Ascending aorta (tissue), 2 donors: ENCODE results near the gene ARMC3. TPM values are rescaled to one million over a fixed set of nuclear protein-coding genes. Genes with fewer than 3 reads are reported as not detected.
"Not testable (repeated sequence)": the region's sequence is repeated elsewhere in the genome, so short reads cannot be mapped to it uniquely, and the experiment has no call there.

Experiments used
- DNase-seq, 2 donors: peaks; one replicate each; pipeline ENCODE4 v3.0.0-alpha.2; 2019; ENCODE audit warnings: low spot score in 2 of 2
- H3K27ac ChIP-seq, 2 donors: fragments of 200-600 bp; sonication (generic); one replicate each; pipeline ENCODE4 v1.5.1; 2016 to 2017; ENCODE audit warnings: mild to moderate bottlenecking in 1 of 2
- H3K27me3 ChIP-seq: fragments of 200-600 bp; sonication (generic); one replicate; pipeline ENCODE4 v1.5.1; 2017
- H3K36me3 ChIP-seq, 2 donors: fragments of 200-600 bp; sonication (generic); one replicate each; pipeline ENCODE4 v1.5.1; 2016
- H3K4me1 ChIP-seq, 2 donors: fragments of 200-600 bp; sonication (generic); one replicate each; pipeline ENCODE4 v1.5.1; 2016 to 2017; ENCODE audit warnings: mild to moderate bottlenecking in 1 of 2
- H3K4me3 ChIP-seq, 2 donors: fragments of 200-600 bp; sonication (generic); one replicate each; pipeline ENCODE4 v1.5.1; 2016 to 2017; ENCODE audit warnings: mild to moderate bottlenecking in 1 of 2
- H3K9me3 ChIP-seq, 2 donors: fragments of 200-600 bp; sonication (generic); one replicate each; pipeline ENCODE4 v1.5.1; 2016
- intact Hi-C: fragments of 100-400 bp; cut with DNase I; formaldehyde crosslinking; loops from one replicate; pipeline ENCODE4 v1.15.1; 2023
- total RNA-seq: library from RNA; depleted of rRNA; stranded (reverse); fragments of >200 nt; gene quantifications from one replicate; pipeline ENCODE4 v1.1.0, GENCODE V29; 2016
- TF ChIP-seq, protein P1 (sequence below), 3 experiments: fragments of 200-600 bp in 2 of 3; fragments of 450-650 bp in 1 of 3; sonication (generic) in 2 of 3; IDR thresholded peaks; one replicate each; pipeline ENCODE4 v1.5.1; 2016 to 2019; ENCODE audit warnings: antibody characterized with exemption in 3 of 3, mild to moderate bottlenecking in 1 of 3, moderate library complexity in 1 of 3

The ARMC3 gene
- total RNA-seq, 1 donor from 2014 or later: not detected

DNA sequence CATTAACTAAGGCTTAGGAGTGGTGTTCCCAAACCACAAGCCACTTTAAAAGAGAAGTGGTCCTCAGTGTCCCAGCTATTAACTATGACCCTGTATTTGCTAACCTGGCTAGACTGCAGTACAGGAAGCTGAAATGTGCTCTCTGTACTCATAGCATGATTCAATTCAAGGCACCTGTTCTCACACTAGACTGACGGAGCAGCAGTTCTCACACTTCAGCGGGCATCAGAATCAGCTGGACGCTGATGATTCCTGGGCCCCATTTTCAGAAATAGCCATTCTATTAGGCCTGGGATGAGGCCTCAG lies 143.0 kb downstream of the ARMC3 start:
- no peak for DNase-seq
- TF ChIP-seq, protein P1, sequence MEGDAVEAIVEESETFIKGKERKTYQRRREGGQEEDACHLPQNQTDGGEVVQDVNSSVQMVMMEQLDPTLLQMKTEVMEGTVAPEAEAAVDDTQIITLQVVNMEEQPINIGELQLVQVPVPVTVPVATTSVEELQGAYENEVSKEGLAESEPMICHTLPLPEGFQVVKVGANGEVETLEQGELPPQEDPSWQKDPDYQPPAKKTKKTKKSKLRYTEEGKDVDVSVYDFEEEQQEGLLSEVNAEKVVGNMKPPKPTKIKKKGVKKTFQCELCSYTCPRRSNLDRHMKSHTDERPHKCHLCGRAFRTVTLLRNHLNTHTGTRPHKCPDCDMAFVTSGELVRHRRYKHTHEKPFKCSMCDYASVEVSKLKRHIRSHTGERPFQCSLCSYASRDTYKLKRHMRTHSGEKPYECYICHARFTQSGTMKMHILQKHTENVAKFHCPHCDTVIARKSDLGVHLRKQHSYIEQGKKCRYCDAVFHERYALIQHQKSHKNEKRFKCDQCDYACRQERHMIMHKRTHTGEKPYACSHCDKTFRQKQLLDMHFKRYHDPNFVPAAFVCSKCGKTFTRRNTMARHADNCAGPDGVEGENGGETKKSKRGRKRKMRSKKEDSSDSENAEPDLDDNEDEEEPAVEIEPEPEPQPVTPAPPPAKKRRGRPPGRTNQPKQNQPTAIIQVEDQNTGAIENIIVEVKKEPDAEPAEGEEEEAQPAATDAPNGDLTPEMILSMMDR (IDR thresholded peaks at IDR 0.05): no peak
- H3K4me1 ChIP-seq: peaks cover 2 to 5% of the 10 kb centered on the region in 2 donors
- no peaks in the 10 kb centered on the region for H3K27me3 ChIP-seq
- no peaks in the 10 kb centered on the region for H3K9me3 ChIP-seq
- H3K36me3 ChIP-seq: no peaks in the 10 kb centered on the region
- H3K27ac ChIP-seq: no peak overlapping the region
- intact Hi-C loops: no loop called here
- H3K4me3 ChIP-seq: no peak overlapping the region

DNA sequence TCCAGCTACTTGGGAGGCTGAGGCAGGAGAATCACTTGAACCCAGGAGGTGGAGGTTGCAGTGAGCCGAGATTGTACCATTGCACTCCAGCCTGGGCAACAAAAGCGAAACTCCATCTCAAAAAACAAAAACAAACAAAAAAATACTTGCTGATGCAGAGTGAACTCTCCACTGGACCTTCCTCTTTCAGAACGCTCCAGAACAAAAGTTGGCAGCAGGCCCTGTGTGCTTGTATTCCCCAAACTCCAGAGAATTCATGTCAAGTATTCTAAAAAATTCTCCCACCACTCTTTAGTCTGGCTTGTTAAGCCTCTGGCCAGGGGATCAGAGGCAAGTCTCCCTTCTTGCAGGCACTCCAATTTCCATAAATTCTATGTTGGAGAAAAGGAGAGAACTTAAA lies 144.7 kb downstream of the ARMC3 start:
- H3K27me3 ChIP-seq, H3K4me3 ChIP-seq, H3K4me1 ChIP-seq, H3K27ac ChIP-seq, DNase-seq, H3K36me3 ChIP-seq, intact Hi-C loops, H3K9me3 ChIP-seq: not testable (repeated sequence)

DNA sequence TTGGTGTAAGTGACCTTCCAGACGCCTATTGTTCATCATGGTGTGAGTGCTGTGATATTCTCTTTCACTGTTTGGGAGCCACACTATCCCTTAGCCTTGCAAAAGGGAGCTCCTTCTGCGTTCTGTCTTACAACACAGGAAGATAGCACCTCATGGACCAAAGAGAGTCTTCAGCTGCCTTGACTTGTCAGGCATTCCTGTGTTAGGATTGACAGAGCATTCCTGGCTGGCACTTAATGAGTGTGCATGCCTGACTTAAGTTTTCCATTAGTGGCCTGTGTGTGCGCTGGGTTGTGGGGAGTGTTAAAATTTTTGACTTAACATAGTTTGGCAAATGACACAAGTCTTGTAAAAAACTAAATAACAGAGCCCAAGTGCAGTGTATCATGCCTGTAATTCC lies 145.7 kb downstream of the ARMC3 start:
- H3K27ac ChIP-seq: no peak overlapping the region
- H3K27me3 ChIP-seq: no peaks in the 10 kb centered on the region
- intact Hi-C loops: no loop called here
- no peak for DNase-seq
- TF ChIP-seq, protein P1 (IDR thresholded peaks at IDR 0.05): no peak
- no peaks in the 10 kb centered on the region for H3K36me3 ChIP-seq
- H3K4me1 ChIP-seq: no peaks in the 10 kb centered on the region
- H3K9me3 ChIP-seq: no peaks in the 10 kb centered on the region
- no peak overlapping the region for H3K4me3 ChIP-seq

DNA sequence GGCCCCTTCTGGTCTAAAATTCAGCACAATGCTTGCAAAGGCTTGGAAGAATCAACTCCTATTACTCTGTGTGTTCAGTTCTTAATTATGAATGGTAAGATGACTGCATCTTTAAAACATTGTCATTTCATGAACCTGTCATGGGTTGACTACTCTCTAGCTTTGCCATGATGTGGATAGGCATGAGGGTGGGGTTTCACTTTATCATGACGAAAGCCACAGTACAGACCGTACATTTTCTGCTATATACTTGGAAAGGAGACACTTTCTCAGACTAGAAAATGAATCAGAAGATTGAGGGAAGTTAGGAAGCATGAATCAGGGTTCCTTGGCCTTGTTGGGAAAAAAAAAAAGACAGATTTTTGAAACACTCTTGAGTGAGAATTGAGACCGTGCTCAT lies 147.8 kb downstream of the ARMC3 start:
- Histone ChIP-seq H3K27ac (no peak overlapping the region), H3K4me3 (no peak overlapping the region), H3K36me3 (no peaks in the 10 kb centered on the region), H3K9me3 (no peaks in the 10 kb centered on the region), H3K4me1 (no peaks in the 10 kb centered on the region), H3K27me3 (no peaks in the 10 kb centered on the region)
- DNase-seq: no peak
- intact Hi-C loops: no loop called here
- TF ChIP-seq, protein P1 (IDR thresholded peaks at IDR 0.05): no peak

DNA sequence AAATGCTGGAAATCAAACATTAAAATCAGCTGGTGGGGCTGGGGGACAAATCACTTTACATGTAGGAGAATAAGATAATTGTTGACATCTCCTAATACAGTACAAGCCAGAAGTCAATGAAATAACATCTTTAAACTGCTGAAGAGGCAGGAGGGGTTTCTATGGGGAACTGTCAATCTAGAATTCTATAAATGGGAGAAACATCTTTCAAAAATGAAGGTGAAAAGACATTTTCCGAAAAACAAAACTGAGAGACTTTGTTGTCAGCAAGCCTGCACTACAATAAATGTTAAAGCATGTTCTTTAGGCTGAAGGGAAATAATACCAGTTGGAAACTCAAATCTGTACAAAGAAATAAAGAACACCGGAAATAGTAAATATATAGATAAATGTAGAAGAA lies 150.3 kb downstream of the ARMC3 start:
- Histone ChIP-seq H3K27me3 (no peaks in the 10 kb centered on the region), H3K4me1 (no peaks in the 10 kb centered on the region), H3K4me3 (no peak overlapping the region), H3K36me3 (no peaks in the 10 kb centered on the region), H3K9me3 (no peaks in the 10 kb centered on the region), H3K27ac (no peak overlapping the region)
- TF ChIP-seq, protein P1 (IDR thresholded peaks at IDR 0.05): no peak
- no peak for DNase-seq
- intact Hi-C loops: no loop called here

DNA sequence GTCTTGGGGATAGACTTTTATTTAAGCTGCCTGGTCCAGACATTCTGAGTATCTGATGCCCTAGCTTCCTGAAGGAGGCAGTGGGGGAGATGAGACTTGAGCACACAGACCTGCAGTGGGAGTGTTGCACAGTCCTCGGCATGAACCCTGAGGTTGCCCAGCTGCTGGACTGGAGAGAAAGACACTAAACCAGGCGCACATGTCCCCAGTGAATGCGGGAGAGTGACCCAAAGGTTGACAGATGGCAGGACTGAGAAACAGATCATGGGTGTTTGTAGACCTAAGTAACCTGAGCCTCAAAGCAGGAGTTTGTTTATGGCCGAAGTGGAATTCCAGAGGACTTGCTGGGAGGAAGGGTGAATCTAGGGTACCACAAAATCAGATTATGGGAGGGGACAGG lies 151.8 kb downstream of the ARMC3 start:
- Histone ChIP-seq H3K9me3 (no peaks in the 10 kb centered on the region), H3K36me3 (no peaks in the 10 kb centered on the region), H3K4me1 (no peaks in the 10 kb centered on the region), H3K27me3 (no peaks in the 10 kb centered on the region), H3K4me3 (no peak overlapping the region), H3K27ac (no peak overlapping the region)
- no peak for DNase-seq
- intact Hi-C loops: no loop called here
- TF ChIP-seq, protein P1 (IDR thresholded peaks at IDR 0.05): no peak
